Measurements from ENCODE around the gene HLF. TPM values are rescaled to one million over a fixed set of nuclear protein-coding genes. Genes with fewer than 3 reads are reported as not detected.

The HLF gene
- total RNA-seq, 8 experiments from 2014 or later = 0.31 to 2.6 (median 0.77) TPM

GRCh38 chr17:55314784-55315491 is 50.2 kb downstream of the HLF start:
- 47 to 100% (median 89%) methylated on average over 1 to 8 of the region's 8 CpGs; no CpG with 5 or more reads in 1 of the 10 experiments for WGBS, 10 experiments
- ATAC-seq (replicated peaks in 6 of 8) = no peak
- Histone ChIP-seq H3K4me1 (replicated peaks in 1 of 2) (no peaks in the 10 kb centered on the region), H3K27ac (no peak overlapping the region), H3K4me3 (no peak overlapping the region)
- in situ Hi-C loops (cut with MboI; ENCODE audit: low pct_unique_long_range_greater_than_20kb in 2 of 9, low sequenced_read_pairs in 9 of 9, unreplicated experiment in 9 of 9) = no loop called here

- WGBS, 10 experiments = 57 to 100% (median 83%) methylated on average over 1 to 2 of the region's 2 CpGs; no CpG with 5 or more reads in 2 of the 10 experiments
- in situ Hi-C loops (cut with MboI; ENCODE audit: low pct_unique_long_range_greater_than_20kb in 2 of 9, low sequenced_read_pairs in 9 of 9, unreplicated experiment in 9 of 9) = no loop called here
- H3K27ac ChIP-seq = no peak overlapping the region
These were observed 51.7 kb downstream of the HLF start for GRCh38 chr17:55316499-55316898.

GRCh38 chr17:55317284-55317683 is 52.5 kb downstream of the HLF start:
- H3K4me3 ChIP-seq = no peak overlapping the region
- no peak for ATAC-seq (replicated peaks in 6 of 8)
- no peaks in the 10 kb centered on the region for H3K4me1 ChIP-seq (replicated peaks in 1 of 2)
- in situ Hi-C loops (cut with MboI; ENCODE audit: low pct_unique_long_range_greater_than_20kb in 2 of 9, low sequenced_read_pairs in 9 of 9, unreplicated experiment in 9 of 9) = no loop called here
- WGBS, 10 experiments = 60 to 100% (median 80%) methylated on average over 1 to 3 of the region's 3 CpGs; no CpG with 5 or more reads in 2 of the 10 experiments
- H3K27ac ChIP-seq = no peak overlapping the region

More at GRCh38 chr17:55316499-55316898, 51.7 kb downstream of the HLF start:
- H3K4me1 ChIP-seq (replicated peaks in 1 of 2) = no peaks in the 10 kb centered on the region
- ATAC-seq (replicated peaks in 6 of 8) = no peak
- H3K4me3 ChIP-seq = no peak overlapping the region

GRCh38 chr17:55318081-55318480 is 53.3 kb downstream of the HLF start:
- 20 to 100% (median 77%) methylated on average over 1 to 2 of the region's 8 CpGs; no CpG with 5 or more reads in 4 of the 10 experiments for WGBS, 10 experiments
- H3K4me3 ChIP-seq = no peak overlapping the region
- H3K27ac ChIP-seq = no peak overlapping the region
- no peaks in the 10 kb centered on the region for H3K4me1 ChIP-seq (replicated peaks in 1 of 2)
- in situ Hi-C loops (cut with MboI; ENCODE audit: low pct_unique_long_range_greater_than_20kb in 2 of 9, low sequenced_read_pairs in 9 of 9, unreplicated experiment in 9 of 9) = no loop called here
- ATAC-seq (replicated peaks in 6 of 8) = no peak

- no peak overlapping the region for H3K4me3 ChIP-seq
- in situ Hi-C loops (cut with MboI; ENCODE audit: low pct_unique_long_range_greater_than_20kb in 2 of 9, low sequenced_read_pairs in 9 of 9, unreplicated experiment in 9 of 9) = no loop called here
- WGBS, 10 experiments = 59 to 100% (median 75%) methylated on average over 1 to 5 of the region's 7 CpGs; no CpG with 5 or more reads in 2 of the 10 experiments
- no peaks in the 10 kb centered on the region for H3K4me1 ChIP-seq (replicated peaks in 1 of 2)
- no peak for ATAC-seq (replicated peaks in 6 of 8)
- H3K27ac ChIP-seq = no peak overlapping the region
These were observed 54.1 kb downstream of the HLF start for GRCh38 chr17:55318715-55319487.

GRCh38 chr17:55319933-55320593 is 55.3 kb downstream of the HLF start:
- 39 to 96% (median 85%) methylated on average over 1 to 4 of the region's 5 CpGs; no CpG with 5 or more reads in 2 of the 10 experiments for WGBS, 10 experiments

GRCh38 chr17:55320594-55321426 is 56.0 kb downstream of the HLF start:
- no peaks in the 10 kb centered on the region for H3K4me1 ChIP-seq (replicated peaks in 1 of 2)
- in situ Hi-C loops (cut with MboI; ENCODE audit: low pct_unique_long_range_greater_than_20kb in 2 of 9, low sequenced_read_pairs in 9 of 9, unreplicated experiment in 9 of 9) = no loop called here
- peak in 1 of 8 experiments; percentile 61 for ATAC-seq (replicated peaks in 6 of 8)
- 42 to 100% (median 90%) methylated on average over 1 to 16 of the region's 23 CpGs for WGBS, 10 experiments
- no peak overlapping the region for H3K27ac ChIP-seq
- no peak overlapping the region for H3K4me3 ChIP-seq

More at GRCh38 chr17:55319933-55320593, 55.3 kb downstream of the HLF start:
- Histone ChIP-seq H3K4me3 (no peak overlapping the region), H3K27ac (no peak overlapping the region), H3K4me1 (replicated peaks in 1 of 2) (no peaks in the 10 kb centered on the region)
- no peak for ATAC-seq (replicated peaks in 6 of 8)
- in situ Hi-C loops (cut with MboI; ENCODE audit: low pct_unique_long_range_greater_than_20kb in 2 of 9, low sequenced_read_pairs in 9 of 9, unreplicated experiment in 9 of 9) = no loop called here

GRCh38 chr17:55321427-55322060 is 56.8 kb downstream of the HLF start:
- in situ Hi-C loops (cut with MboI; ENCODE audit: low pct_unique_long_range_greater_than_20kb in 2 of 9, low sequenced_read_pairs in 9 of 9, unreplicated experiment in 9 of 9) = no loop called here
- no peak overlapping the region for H3K4me3 ChIP-seq
- H3K27ac ChIP-seq = no peak overlapping the region
- WGBS, 10 experiments = 22 to 100% (median 84%) methylated on average over 2 to 6 of the region's 6 CpGs
- ATAC-seq (replicated peaks in 6 of 8) = peak in 1 of 8 experiments; percentile 76
- H3K4me1 ChIP-seq (replicated peaks in 1 of 2) = no peaks in the 10 kb centered on the region

GRCh38 chr17:55322453-55322985 is 57.8 kb downstream of the HLF start:
- H3K4me1 ChIP-seq (replicated peaks in 1 of 2) = no peaks in the 10 kb centered on the region
- no peak overlapping the region for H3K4me3 ChIP-seq
- 57 to 98% (median 84%) methylated on average over 5 to 11 of the region's 11 CpGs; no CpG with 5 or more reads in 1 of the 10 experiments for WGBS, 10 experiments
- in situ Hi-C loops (cut with MboI; ENCODE audit: low pct_unique_long_range_greater_than_20kb in 2 of 9, low sequenced_read_pairs in 9 of 9, unreplicated experiment in 9 of 9) = no loop called here
- H3K27ac ChIP-seq = no peak overlapping the region
- ATAC-seq (replicated peaks in 6 of 8) = no peak

- ATAC-seq (replicated peaks in 6 of 8) = no peak
- Histone ChIP-seq H3K4me3 (no peak overlapping the region), H3K4me1 (replicated peaks in 1 of 2) (no peaks in the 10 kb centered on the region), H3K27ac (no peak overlapping the region)
- in situ Hi-C loops (cut with MboI; ENCODE audit: low pct_unique_long_range_greater_than_20kb in 2 of 9, low sequenced_read_pairs in 9 of 9, unreplicated experiment in 9 of 9) = no loop called here
- WGBS, 10 experiments = 83 to 100% (median 92%) methylated on average over 3 to 6 of the region's 7 CpGs; no CpG with 5 or more reads in 2 of the 10 experiments
These were observed 58.9 kb downstream of the HLF start for GRCh38 chr17:55323518-55324295.

GRCh38 chr17:55324296-55324978 is 59.7 kb downstream of the HLF start:
- no peak for ATAC-seq (replicated peaks in 6 of 8)
- in situ Hi-C loops (cut with MboI; ENCODE audit: low pct_unique_long_range_greater_than_20kb in 2 of 9, low sequenced_read_pairs in 9 of 9, unreplicated experiment in 9 of 9) = no loop called here
- no peak overlapping the region for H3K27ac ChIP-seq
- WGBS, 10 experiments = 58 to 100% (median 83%) methylated on average over 2 to 8 of the region's 9 CpGs
- H3K4me3 ChIP-seq = no peak overlapping the region
- H3K4me1 ChIP-seq (replicated peaks in 1 of 2) = no peaks in the 10 kb centered on the region

Measured in motor neuron (in vitro differentiated cells).